ENCODE results near the gene PODXL2.

PODXL2 gene, protein sequence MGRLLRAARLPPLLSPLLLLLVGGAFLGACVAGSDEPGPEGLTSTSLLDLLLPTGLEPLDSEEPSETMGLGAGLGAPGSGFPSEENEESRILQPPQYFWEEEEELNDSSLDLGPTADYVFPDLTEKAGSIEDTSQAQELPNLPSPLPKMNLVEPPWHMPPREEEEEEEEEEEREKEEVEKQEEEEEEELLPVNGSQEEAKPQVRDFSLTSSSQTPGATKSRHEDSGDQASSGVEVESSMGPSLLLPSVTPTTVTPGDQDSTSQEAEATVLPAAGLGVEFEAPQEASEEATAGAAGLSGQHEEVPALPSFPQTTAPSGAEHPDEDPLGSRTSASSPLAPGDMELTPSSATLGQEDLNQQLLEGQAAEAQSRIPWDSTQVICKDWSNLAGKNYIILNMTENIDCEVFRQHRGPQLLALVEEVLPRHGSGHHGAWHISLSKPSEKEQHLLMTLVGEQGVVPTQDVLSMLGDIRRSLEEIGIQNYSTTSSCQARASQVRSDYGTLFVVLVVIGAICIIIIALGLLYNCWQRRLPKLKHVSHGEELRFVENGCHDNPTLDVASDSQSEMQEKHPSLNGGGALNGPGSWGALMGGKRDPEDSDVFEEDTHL

GRCh38 chr3:127628788-127629466, at the start of gene PODXL2:
TSS of gene PODXL2 (plus strand) at chr3:127629185. CDS start at chr3:127629220, 35 bp downstream.
- DNase-seq: peak; percentile 44 to 47

GRCh38 chr3:127580327-127581060, 48.5 kb upstream of the PODXL2 start:
- DNase-seq: no peak

DNA sequence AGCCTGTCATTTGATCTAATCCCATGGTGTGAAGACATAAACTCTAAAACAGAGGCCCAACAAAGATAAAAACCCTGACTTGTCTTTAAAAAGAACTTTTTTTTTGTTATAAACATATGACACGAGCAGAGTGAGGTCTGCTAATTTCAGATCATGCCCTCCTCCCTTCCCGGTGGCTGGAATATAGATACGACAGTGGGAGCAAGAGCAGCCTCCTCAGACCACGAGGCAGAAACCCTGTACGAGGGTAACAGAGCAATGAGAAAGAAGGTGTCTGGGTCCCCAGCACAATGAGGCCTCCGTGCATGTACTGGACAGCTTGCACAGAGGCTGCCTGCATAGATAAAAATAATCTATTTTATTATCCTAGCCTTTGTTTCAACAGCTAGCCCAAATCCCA, 44.3 kb upstream of the PODXL2 start:
- DNase-seq: no peak

- DNase-seq: no peak
Observed at GRCh38 chr3:127585163-127585812, 43.7 kb upstream of the PODXL2 start.

- DNase-seq: no peak
Observed at GRCh38 chr3:127585813-127586413, 43.1 kb upstream of the PODXL2 start.

DNA sequence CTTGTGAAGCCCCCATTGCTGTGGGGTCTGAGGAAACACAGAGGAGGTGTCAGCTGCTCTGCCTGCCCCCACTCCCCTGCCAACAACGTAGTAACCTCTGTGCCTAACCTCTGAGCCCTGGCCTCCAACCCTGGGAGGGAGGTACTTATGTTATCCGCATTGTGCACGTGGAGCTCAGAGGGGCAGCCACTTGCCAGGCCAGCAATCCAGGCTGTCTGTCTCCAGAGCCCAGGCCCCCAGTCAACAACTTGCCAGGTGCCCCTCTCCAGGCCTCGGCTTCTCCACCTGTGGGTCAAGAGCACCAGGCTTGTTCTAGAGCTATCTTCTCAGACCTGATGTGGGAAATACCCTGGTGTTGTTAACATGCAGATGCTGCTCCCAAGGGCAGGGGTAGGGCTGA, 41.1 kb upstream of the PODXL2 start:
- DNase-seq: no peak

GRCh38 chr3:127588806-127589577, 40.0 kb upstream of the PODXL2 start:
- no peak for DNase-seq

- DNase-seq: no peak
Observed at GRCh38 chr3:127589600-127590281, 39.2 kb upstream of the PODXL2 start.

DNA sequence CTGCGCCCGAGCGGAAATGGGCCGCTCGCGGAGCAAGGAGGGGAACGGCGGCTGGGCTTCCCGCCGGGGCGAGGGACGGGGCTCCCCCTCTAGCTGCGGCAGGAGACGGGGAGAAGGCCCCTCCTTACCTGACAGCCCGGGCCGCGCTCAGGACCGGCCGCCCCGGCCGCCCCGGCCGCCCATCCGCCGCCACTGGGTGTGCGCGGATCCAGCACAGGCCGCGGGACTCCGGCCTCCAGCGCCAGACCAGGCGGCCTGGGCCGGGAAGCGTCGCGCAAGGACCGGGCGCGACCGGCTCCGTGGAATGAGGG, 38.7 kb upstream of the PODXL2 start:
- no peak for DNase-seq

DNA sequence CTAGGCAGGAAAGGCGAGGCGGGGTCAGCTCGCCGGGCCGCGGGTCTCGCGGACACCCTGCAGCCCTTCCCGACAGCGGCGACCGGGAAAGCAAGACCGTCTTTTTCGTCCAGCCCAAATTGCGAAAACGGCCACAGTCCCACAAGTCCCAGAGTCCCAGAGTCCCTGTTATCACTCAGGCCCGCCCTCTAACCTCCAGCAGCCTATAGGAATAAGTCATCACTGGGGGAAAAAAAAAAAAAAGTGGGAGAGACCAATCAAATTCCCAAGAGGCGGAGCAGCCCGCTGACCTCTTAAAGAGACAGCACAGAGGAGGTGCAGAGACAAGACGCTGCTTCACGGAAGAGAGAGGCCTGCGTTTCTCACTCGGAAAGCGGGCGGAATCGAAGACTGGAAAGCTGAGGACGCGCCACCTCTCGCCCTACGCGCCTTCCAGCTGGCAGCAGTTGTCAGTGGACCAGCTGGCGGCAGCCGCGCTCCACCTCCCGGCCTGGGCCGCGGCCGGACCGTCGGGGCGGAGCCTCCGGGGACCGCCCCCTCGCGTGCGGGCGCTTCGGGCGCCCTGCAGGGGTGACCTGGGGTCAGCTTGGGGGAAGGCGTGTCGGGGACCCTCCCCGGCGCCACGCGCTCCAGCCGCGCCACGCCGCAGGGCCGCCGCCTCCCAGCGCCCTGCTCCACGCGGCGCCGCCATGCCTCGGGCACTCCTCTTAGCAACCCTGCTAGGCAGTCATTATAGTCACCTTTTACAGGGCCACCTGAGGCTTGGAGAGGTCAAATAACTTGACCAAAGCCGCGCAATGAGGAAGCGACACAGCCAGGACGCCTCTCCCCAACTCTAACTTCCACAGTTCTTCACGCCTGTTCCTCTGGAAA, 38.2 kb upstream of the PODXL2 start, which contains the start of gene TPRA1:
Gene TPRA1 (minus strand): TSS at position 141 of the 873 bp plus-strand sequence. CDS start 10,587 bp downstream, outside the sequence.
- DNase-seq: peak; percentile 88 to 89

DNA sequence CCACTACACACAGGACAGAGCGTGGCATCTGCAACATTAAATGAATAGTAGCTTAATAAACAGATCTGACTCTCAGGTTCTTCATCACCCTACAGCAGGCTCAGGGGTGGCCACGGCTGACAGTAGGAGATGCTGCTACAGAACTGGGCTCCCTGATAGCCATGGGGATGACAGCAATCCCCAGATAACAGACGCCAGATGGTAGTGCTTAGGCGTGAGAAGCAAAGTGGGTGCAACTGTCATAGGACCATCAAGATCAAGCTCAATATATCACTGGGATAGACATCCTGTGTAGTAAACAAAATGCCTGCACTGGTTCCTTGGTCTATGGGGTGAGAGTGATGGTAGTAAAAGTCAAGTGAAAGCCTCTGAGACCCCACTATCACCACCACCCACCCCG, 35.8 kb upstream of the PODXL2 start:
- no peak for DNase-seq

DNA sequence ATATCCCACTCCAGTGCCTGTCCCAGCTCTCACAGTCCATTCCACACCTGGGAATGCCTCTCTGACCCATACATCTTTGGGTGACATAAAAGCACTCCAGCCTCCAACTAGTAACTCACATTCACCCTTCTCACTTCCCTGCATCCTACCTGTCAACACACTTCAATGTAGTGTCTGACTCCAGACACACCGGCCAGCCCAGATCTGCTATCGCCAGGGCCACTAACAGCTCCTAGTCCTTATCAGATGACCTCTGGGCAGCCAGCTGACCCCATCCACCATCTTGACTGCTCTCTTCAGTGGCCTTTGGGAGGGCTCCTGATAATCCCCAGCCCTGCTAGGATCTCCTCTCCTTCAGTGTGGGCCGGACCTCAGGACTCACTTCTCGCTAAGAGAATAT, 33.7 kb upstream of the PODXL2 start:
- DNase-seq: no peak

GRCh38 chr3:127597020-127597771, 31.8 kb upstream of the PODXL2 start:
- DNase-seq: no peak

- DNase-seq: no peak
Observed at GRCh38 chr3:127598841-127599570, 30.0 kb upstream of the PODXL2 start.

GRCh38 chr3:127600749-127601456, 28.1 kb upstream of the PODXL2 start:
- DNase-seq: no peak

DNA sequence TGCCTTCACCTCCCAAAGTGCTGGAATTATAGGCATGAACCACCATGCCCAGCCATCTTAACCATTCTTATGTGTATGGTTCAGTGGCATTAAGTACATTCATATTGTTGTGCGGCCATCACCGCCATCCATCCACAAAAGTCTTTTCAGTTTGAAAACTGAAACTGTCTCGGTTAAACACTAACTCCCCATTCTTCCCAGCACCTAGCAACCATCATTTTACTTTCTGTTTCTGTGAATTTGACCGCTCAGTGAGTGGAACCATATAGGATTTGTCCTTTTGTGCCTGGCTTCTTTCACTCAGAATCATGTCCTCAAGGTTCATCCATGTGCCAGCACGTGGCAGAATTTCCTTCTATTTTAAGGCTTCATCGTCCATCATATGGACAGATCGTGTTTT, 24.9 kb upstream of the PODXL2 start:
- DNase-seq: no peak

GRCh38 chr3:127604546-127605165, 24.3 kb upstream of the PODXL2 start:
- no peak for DNase-seq
